H1 (cell line): ENCODE data around the gene GALNT13. TPM values are rescaled to one million over a fixed set of nuclear protein-coding genes. Genes with fewer than 3 reads are reported as not detected.

Experiments
- CBX5 ChIP-seq: fragments of 300-800, 300-1000 bp; sonication (generic); IDR thresholded peaks from 2 replicates; pipeline ENCODE4 v1.7.1; 2016; ENCODE audit warnings: antibody characterized with exemption, low read length, low read depth
- GTF2F1 ChIP-seq: IDR thresholded peaks from 2 replicates; pipeline ENCODE4 v1.6.1; 2012; ENCODE audit warnings: low read depth, low read length, improper control_type of control experiment, borderline replicate concordance
- RXRA ChIP-seq: IDR thresholded peaks from 2 replicates; pipeline ENCODE4 v1.6.1; 2011; ENCODE audit warnings: low read depth, mild to moderate bottlenecking, low read length, moderate library complexity; ENCODE audit not compliant: insufficient read depth
- SIN3A ChIP-seq, 2 experiments: IDR thresholded peaks in 1 of 2; conservative IDR thresholded peaks in 1 of 2; 2 replicates each; pipeline ENCODE4 v1.6.1; 2011 to 2012; ENCODE audit warnings: low read length in 2 of 2, improper control_type of control experiment in 1 of 2, low read depth in 1 of 2, mild to moderate bottlenecking in 1 of 2
- SUZ12 ChIP-seq: fragments of 200-600 bp; sonication (generic); IDR thresholded peaks from 2 replicates; pipeline ENCODE4 v1.6.1; 2012; ENCODE audit warnings: mild to moderate bottlenecking, inconsistent platforms, low read length, moderate library complexity, mixed read lengths
- TBP ChIP-seq: IDR thresholded peaks from 2 replicates; pipeline ENCODE4 v1.6.1; 2011; ENCODE audit warnings: low read depth, low read length, improper control_type of control experiment
- YY1 ChIP-seq: IDR thresholded peaks from 2 replicates; pipeline ENCODE4 v1.6.1; 2011; ENCODE audit warnings: low read depth, mild to moderate bottlenecking, low read length
- polyA plus RNA-seq, 7 experiments: library from polyadenylated mRNA; depleted of rRNA in 3 of 7; stranded (reverse) in 5 of 7; unstranded in 2 of 7; fragments of >200 nt in 5 of 7; fragments of 200-250 nt in 2 of 7; gene quantifications; 1 replicate in 5 of 7; 2 replicates in 1 of 7; 4 replicates in 1 of 7; pipeline versions ENCODE4 v1.2.1 to v1.2.3, GENCODE V29; 2011 to 2013; ENCODE audit warnings: missing spikeins in 2 of 7, mixed read lengths in 2 of 7
- total RNA-seq: library from RNA; stranded (reverse); fragmentation: NEBNext Ultra II Directional; extraction: Animal tissue kit (Norgen Biotek cat#: 25700); gene quantifications from 2 replicates; pipeline ENCODE4 v1.2.1, GENCODE V29; 2021

The GALNT13 gene
- total and polyA plus RNA-seq, 2 of the 8 experiments (the other 6 are each of a cell fraction or from before 2014, with no cell fraction given), result 3.2 to 9.6 TPM

DNA sequence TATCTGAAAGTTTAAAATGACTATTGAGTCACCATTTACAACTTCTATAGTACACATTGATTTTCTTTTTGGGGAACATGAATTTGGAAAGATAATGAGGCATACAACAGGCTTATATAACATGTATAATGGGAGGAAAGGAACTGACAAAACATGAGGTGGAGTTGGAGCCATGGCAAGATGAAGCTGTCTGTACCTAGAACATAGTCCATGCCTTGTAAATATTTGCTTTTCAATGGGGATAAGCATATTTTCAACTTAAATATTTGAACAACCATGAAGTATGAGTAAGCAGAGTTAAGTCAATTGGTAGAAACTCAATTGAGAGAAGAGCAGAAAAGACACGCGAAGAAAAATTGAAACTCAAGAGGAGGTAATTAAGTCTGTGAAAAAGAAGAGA is 37.1 kb upstream of the GALNT13 start (continued):
- TF ChIP-seq SIN3A (conservative IDR thresholded peaks at IDR 0.05 in 1 of 2, IDR thresholded peaks at IDR 0.05 in 1 of 2; ENCODE audit: low read depth in 1 of 2, low read length in 2 of 2) (no peak), CBX5 (no peak), RXRA (no peak), GTF2F1 (no peak), TBP (no peak), SUZ12 (no peak), YY1 (no peak)
